Breast epithelium (tissue), 4 donors: ENCODE measurements around the gene PCDHGA7. TPM values are rescaled to one million over a fixed set of nuclear protein-coding genes. Genes with fewer than 3 reads are reported as not detected.
"Not testable (repeated sequence)": the region's sequence is repeated elsewhere in the genome, so short reads cannot be mapped to it uniquely, and the experiment has no call there.

ENCODE experiments used
- DNase-seq, 2 donors: peaks; one replicate each; pipeline ENCODE4 v3.0.0-alpha.2; 2019; ENCODE audit warnings: low spot score in 2 of 2
- H3K27ac ChIP-seq, 2 donors: fragments of 200-600 bp; sonication (generic) in 1 of 2; one replicate each; pipeline ENCODE4 v1.5.1; 2016 to 2019; ENCODE audit warnings: mild to moderate bottlenecking in 1 of 2
- H3K27me3 ChIP-seq, 2 donors: fragments of 200-600 bp; sonication (generic) in 1 of 2; one replicate each; pipeline versions ENCODE4 v1.5.1 to v1.6.0; 2017 to 2019; ENCODE audit warnings: control low read depth in 1 of 2, mild to moderate bottlenecking in 1 of 2
- H3K36me3 ChIP-seq: fragments of 200-600 bp; one replicate; pipeline ENCODE4 v1.5.1; 2019
- H3K4me1 ChIP-seq, 2 donors: fragments of 200-600 bp; sonication (generic); one replicate each; pipeline ENCODE4 v1.5.1; 2016 to 2019; ENCODE audit warnings: control low read depth in 1 of 2
- H3K4me3 ChIP-seq, 3 donors: fragments of 200-600 bp; sonication (generic); 1 replicate in 2 of 3; 2 replicates in 1 of 3; pipeline ENCODE4 v1.5.1; 2016 to 2019; ENCODE audit warnings: mild to moderate bottlenecking in 3 of 3, moderate library complexity in 2 of 3
- H3K9me3 ChIP-seq, 2 donors: fragments of 200-600 bp; sonication (generic) in 1 of 2; one replicate each; pipeline ENCODE4 v1.5.1; 2016 to 2019; ENCODE audit warnings: control low read depth in 1 of 2
- CTCF ChIP-seq, 3 donors: fragments of 450-650 bp; IDR thresholded peaks; one replicate each; pipeline ENCODE4 v1.5.1; 2016 to 2017; ENCODE audit warnings: antibody characterized with exemption in 3 of 3, mild to moderate bottlenecking in 3 of 3, moderate library complexity in 3 of 3
- POLR2A ChIP-seq: fragments of 450-650 bp; IDR thresholded peaks from one replicate; pipeline ENCODE4 v1.6.1; 2016; ENCODE audit warnings: antibody characterized with exemption, mild to moderate bottlenecking, moderate library complexity
- POLR2AphosphoS5 ChIP-seq, 3 donors: sonication (generic); formaldehyde crosslinking; IDR thresholded peaks; one replicate each; pipeline ENCODE4 v1.6.1; 2017; ENCODE audit warnings: antibody characterized with exemption in 3 of 3
- intact Hi-C: fragments of 100-400 bp; cut with DNase I; formaldehyde crosslinking; loops from one replicate; pipeline ENCODE4 v1.15.1; 2023; ENCODE audit warnings: low total_unique reads
- total RNA-seq, 3 donors: library from RNA; depleted of rRNA; stranded (reverse); fragments of >200 nt; gene quantifications; one replicate each; pipeline ENCODE4 v1.1.0, GENCODE V29; 2016

PCDHGA7 gene
- total RNA-seq, 3 donors from 2014 or later = 3.7 to 10.8 (median 10.0) TPM

GRCh38 chr5:141422742-141423291 is 40.3 kb downstream of the PCDHGA7 start:
- Histone ChIP-seq H3K9me3 (peaks cover 93 to 100% of the 10 kb centered on the region in 2 donors), H3K27ac (no peak overlapping the region), H3K36me3 (no peaks in the 10 kb centered on the region), H3K4me3 (peak overlapping the region in 1 of 3 donors; percentile 26), H3K27me3 (no peaks in the 10 kb centered on the region), H3K4me1 (no peaks in the 10 kb centered on the region)
- no peak for DNase-seq
- intact Hi-C loops = loop anchor here (10.0 kb wide), 1 partner anchor 132 kb away; no protein-coding TSS in a partner anchor
- TF ChIP-seq POLR2AphosphoS5 (IDR thresholded peaks at IDR 0.05) (no peak), POLR2A (no peak), CTCF (IDR thresholded peaks at IDR 0.05) (no peak)

GRCh38 chr5:141427783-141428426 is 45.4 kb downstream of the PCDHGA7 start:
- no peaks in the 10 kb centered on the region for H3K36me3 ChIP-seq
- H3K9me3 ChIP-seq = peaks cover 91 to 99% of the 10 kb centered on the region in 2 donors
- no peak overlapping the region for H3K27ac ChIP-seq
- TF ChIP-seq CTCF (IDR thresholded peaks at IDR 0.05) (no peak), POLR2A (no peak), POLR2AphosphoS5 (IDR thresholded peaks at IDR 0.05) (no peak)
- H3K27me3 ChIP-seq = no peaks in the 10 kb centered on the region
- DNase-seq = no peak
- H3K4me3 ChIP-seq = peak overlapping the region in 1 of 3 donors; percentile 34
- intact Hi-C loops = loop anchor here (10.0 kb wide), 1 partner anchor 127 kb away; no protein-coding TSS in a partner anchor
- no peaks in the 10 kb centered on the region for H3K4me1 ChIP-seq

- H3K27ac ChIP-seq = no peak within 1 kb of the TSS
- no peaks in the 10 kb centered on the region for H3K36me3 ChIP-seq
- TF ChIP-seq CTCF (IDR thresholded peaks at IDR 0.05) (no peak), POLR2A (no peak), POLR2AphosphoS5 (IDR thresholded peaks at IDR 0.05) (no peak)
- no peaks in the 10 kb centered on the region for H3K27me3 ChIP-seq
- no peaks in the 10 kb centered on the region for H3K4me1 ChIP-seq
- intact Hi-C loops = no loop called here
- DNase-seq = no peak
- peaks cover 88 to 99% of the 10 kb centered on the region in 2 donors for H3K9me3 ChIP-seq
- H3K4me3 ChIP-seq = peak within 1 kb of the TSS; percentile 26 to 48 (median 36)
Observed at GRCh38 chr5:141430332-141431113, 48.0 kb downstream of the PCDHGA7 start, which contains the start of gene PCDHGA12. TSS of gene PCDHGA12 (plus strand) at chr5:141430507. CDS start at chr5:141430760, 253 bp downstream.

- no peak for TF ChIP-seq CTCF (IDR thresholded peaks at IDR 0.05)
- no peak for TF ChIP-seq POLR2AphosphoS5 (IDR thresholded peaks at IDR 0.05)
- no peak for TF ChIP-seq POLR2A
- Histone ChIP-seq H3K27ac (no peak overlapping the region), H3K27me3 (no peaks in the 10 kb centered on the region), H3K4me1 (no peaks in the 10 kb centered on the region), H3K36me3 (no peaks in the 10 kb centered on the region), H3K4me3 (peak overlapping the region; percentile 26 to 48 (median 36)), H3K9me3 (peaks cover 86 to 99% of the 10 kb centered on the region in 2 donors)
- intact Hi-C loops = no loop called here
- no peak for DNase-seq
Observed at GRCh38 chr5:141431286-141431685, 48.7 kb downstream of the PCDHGA7 start.

- H3K27me3 ChIP-seq, H3K36me3 ChIP-seq, intact Hi-C loops, H3K27ac ChIP-seq, H3K4me1 ChIP-seq, DNase-seq: not testable (repeated sequence)
- peaks cover 86 to 99% of the 10 kb centered on the region in 2 donors for H3K9me3 ChIP-seq
- H3K4me3 ChIP-seq = peak overlapping the region in 1 of 3 donors; percentile 48
Observed at GRCh38 chr5:141432308-141432707, 49.8 kb downstream of the PCDHGA7 start.

- peak overlapping the region in 1 of 3 donors; percentile 27 for H3K4me3 ChIP-seq
- H3K27ac ChIP-seq, DNase-seq, intact Hi-C loops, H3K27me3 ChIP-seq, H3K4me1 ChIP-seq, H3K36me3 ChIP-seq: not testable (repeated sequence)
- peaks cover 86 to 99% of the 10 kb centered on the region in 2 donors for H3K9me3 ChIP-seq
Observed at GRCh38 chr5:141432726-141433125, 50.2 kb downstream of the PCDHGA7 start.
